NCI-H2196 treated with DMSO at 0.1 percent for 48 hours (cell line): ENCODE results near the gene PLAGL1.

Source experiments
- DNase-seq: peaks from one replicate; lab custom pipeline; 2025; ENCODE audit not compliant: unreplicated experiment; lab: John Stamatoyannopoulos, UW

Gene PLAGL1

GRCh38 chr6:143967706-143968376 is 40.2 kb downstream of the PLAGL1 start:
- no peak for DNase-seq

DNA sequence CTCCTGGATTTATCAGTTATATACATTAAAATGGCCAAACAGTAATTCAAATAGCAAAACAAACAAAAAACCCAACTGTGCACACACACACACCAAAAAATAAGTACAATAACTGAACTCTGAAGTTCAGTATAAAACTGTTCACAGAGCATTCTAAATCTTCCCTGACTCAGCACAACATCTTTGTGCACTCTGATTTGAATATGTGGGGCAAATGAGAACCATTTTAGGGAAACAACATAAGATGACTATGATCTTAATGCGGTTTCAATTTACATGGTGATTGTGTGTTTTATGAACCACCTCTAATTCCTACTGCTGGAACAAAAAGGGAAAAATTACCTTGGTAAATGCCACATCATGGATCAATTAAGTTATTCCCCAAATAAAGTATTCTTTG is 41.7 kb downstream of the PLAGL1 start:
- no peak for DNase-seq

- DNase-seq: no peak
These were observed 42.4 kb downstream of the PLAGL1 start for GRCh38 chr6:143965503-143966171.

DNA sequence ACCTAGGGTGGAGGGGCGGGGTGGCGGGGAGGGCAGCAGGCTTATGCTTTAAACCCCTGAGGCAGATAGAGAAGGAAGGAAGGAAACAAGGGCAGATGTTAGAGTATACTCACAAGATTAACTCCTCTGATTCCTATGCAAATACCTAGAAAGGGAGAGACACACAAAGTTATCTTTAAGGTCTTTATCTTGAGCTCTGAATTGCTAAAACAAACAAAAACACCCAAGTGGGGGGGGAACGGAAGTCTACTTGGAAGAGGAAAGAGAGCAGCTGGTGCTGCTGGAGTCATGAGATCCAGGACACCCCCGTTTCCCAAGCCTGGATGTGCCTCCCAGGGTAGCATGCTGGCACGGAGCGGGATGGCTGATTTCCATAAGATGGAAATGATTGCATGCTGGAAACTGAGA is 43.4 kb downstream of the PLAGL1 start:
- no peak for DNase-seq

- no peak for DNase-seq
These were observed 44.7 kb downstream of the PLAGL1 start for GRCh38 chr6:143963158-143963919.

DNA sequence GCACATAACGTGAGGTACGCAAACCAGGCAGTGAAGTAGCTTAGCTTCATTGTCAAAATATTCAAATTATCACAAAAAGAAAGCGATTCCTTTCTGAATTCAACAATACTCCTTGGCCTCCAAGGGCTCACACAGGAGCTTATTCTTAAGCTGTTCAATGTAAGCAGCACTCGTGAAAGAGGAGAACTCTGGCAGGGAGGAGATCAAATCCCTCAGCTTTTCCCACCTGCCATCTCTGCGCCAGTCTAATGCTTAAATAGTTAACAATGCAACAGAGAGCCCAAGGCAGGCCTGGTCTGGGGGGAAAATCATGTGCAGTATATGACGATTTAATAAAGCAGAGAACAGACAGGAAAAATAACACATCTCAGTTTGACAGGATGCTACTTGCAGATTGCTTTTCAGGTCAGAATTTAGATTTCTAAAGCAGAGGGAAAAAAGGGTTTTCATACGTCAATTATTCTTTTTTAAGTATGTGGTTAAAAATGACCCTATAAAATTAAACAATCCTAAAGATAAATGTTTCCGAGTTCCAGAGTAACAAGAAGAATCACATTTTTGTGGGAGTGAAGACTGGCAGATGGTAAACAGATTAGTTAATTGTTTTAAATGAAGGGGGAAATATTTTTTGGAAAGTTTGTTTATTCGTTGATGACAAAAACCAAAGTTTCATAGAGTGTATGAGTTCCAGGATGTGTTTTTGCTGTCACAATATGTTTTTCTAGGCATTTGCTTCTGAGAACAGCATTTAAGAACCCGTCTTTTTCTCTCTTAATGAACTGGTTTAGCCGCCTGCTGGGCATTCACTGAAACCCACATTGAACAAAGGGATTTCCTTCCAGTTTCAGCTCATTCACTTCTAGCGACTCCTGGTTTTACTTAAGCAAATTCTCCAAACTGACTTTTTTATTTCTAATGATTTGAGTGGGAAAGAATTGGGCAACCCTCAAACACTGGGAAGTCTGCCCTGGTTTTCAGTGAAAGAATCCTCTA is 45.9 kb downstream of the PLAGL1 start:
- no peak for DNase-seq

DNA sequence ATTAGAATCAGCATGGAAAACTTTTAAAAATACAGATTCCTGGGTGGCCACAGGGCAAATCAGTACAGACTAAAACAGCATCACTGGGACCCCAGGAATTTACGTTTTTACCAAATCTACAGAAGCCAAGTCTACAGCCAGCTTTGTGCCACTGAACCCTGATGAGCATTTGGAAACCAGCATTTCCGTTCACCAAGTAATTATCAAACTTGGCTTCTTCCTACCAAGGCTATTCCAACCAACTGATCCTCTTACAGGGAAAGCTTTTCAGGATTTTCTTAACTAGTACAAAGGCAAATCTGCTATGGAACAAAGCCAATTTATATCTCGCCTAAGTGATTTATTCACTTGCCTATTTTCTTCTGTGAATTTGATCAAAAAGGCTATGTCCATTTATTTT is 47.0 kb downstream of the PLAGL1 start:
- DNase-seq: no peak

- no peak for DNase-seq
These were observed 48.1 kb downstream of the PLAGL1 start for GRCh38 chr6:143959927-143960326.

- DNase-seq: no peak
These were observed 49.1 kb downstream of the PLAGL1 start for GRCh38 chr6:143958839-143959399.

DNA sequence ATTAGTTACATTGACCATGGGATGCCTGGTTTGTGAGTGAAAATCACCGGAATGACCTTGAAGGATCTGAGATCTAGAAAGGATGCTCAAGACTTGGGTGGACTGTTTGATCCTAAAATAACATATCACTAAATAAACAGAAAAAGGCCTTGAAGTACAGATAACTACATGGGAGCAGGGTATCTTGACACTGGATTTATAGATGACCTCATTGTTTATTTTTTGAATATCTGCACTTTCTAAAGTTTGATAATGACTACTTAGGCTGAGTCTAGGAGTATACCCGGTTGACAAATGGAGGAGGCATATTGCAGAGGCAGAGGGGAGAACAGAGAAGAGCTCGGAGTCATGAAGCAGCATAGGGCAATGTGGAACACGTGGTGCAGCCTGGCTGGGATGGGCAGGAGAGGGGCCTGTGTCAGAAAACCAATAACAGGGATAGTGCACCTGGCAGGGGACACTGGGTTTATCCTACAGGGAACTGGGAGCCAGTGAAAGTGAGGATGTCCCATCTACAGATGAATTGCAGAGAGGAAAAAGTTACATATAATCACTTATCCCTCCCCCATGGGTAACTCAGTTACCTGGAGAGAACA is 50.3 kb downstream of the PLAGL1 start:
- DNase-seq: no peak

DNA sequence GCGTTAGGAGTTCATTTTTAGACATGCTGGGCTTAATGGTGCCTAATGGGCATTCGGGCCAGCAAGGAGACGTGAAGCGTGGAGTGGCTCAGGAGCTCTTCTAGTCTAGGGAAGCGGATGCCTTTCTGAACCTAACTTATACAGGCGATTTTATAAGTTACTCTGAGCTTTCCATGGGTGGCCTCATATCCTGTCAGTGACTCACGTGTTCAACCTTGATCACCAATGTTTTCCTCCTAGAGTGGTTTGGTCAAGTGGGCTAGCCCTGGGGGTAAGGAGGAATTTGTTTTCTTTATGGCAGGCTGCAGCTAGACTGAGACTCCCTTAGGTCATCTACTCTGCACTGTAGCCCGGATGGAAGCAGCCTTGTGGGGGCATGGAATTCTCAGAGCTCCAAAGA is 52.1 kb downstream of the PLAGL1 start:
- DNase-seq: no peak

- no peak for DNase-seq
These were observed 54.1 kb downstream of the PLAGL1 start for GRCh38 chr6:143953922-143954321.

GRCh38 chr6:143952947-143953701 is 54.9 kb downstream of the PLAGL1 start:
- DNase-seq: no peak

DNA sequence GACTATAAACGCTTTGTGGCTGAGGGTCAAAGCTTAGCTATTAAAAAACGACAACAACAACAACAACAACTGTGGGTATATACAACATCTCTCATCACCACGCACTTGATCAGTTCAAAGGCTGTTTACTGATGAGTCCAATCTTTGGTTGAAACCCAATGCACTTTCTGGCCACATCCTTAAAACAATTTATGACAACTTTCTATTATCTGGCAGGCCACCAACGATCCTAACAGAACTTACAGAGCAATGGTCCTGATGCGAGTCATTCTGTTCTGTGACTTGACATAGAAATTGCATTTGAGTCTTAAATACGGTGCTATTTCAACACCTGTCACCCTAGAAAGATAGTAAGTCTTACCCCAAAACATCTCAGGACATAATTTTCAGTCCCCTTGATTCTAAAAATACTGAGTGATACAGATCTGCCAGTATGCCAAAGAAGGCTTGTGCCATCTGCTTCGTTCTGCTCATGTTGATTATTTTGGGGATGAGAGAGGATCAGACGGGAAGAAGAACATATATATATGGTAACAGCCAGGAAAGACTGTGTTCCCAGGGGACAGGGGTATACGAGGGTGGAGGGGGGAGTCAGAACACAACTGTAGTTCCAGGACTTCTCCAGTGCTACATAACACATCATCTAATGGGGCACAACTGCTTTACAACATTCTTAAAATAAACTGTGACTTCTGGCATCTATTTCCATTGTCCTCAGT is 55.8 kb downstream of the PLAGL1 start:
- no peak for DNase-seq

- no peak for DNase-seq
These were observed 57.2 kb downstream of the PLAGL1 start for GRCh38 chr6:143950875-143951274.

GRCh38 chr6:143949962-143950361 is 58.1 kb downstream of the PLAGL1 start:
- DNase-seq: no peak

GRCh38 chr6:143949535-143949934 is 58.5 kb downstream of the PLAGL1 start:
- no peak for DNase-seq

- no peak for DNase-seq
These were observed 59.9 kb downstream of the PLAGL1 start for GRCh38 chr6:143948208-143948607.
